Neural crest cell (in vitro differentiated cells): Measurements from ENCODE around the gene C19orf67. TPM values are rescaled to one million over a fixed set of nuclear protein-coding genes. Genes with fewer than 3 reads are reported as not detected.

ENCODE experiments used
- DNase-seq: peaks from one replicate; pipeline ENCODE4 v3.0.0; 2021; ENCODE audit warnings: low read depth, mixed read lengths, low spot score
- H3K27ac Mint-ChIP-seq: one replicate; pipeline ENCODE4 v1.8.0; 2021; ENCODE audit warnings: mild to moderate bottlenecking, mixed read lengths; ENCODE audit not compliant: unreplicated experiment
- H3K27me3 Mint-ChIP-seq: 2 replicates; pipeline ENCODE4 v1.8.0; 2021; ENCODE audit warnings: low read depth, mild to moderate bottlenecking, mixed read lengths
- H3K36me3 Mint-ChIP-seq: 2 replicates; pipeline ENCODE4 v1.8.0; 2021; ENCODE audit warnings: low read depth, mild to moderate bottlenecking, mixed read lengths
- H3K4me1 Mint-ChIP-seq: 2 replicates; pipeline ENCODE4 v1.8.0; 2021; ENCODE audit warnings: mixed read lengths
- H3K4me3 Mint-ChIP-seq: one replicate; pipeline ENCODE4 v1.8.0; 2021; ENCODE audit warnings: mild to moderate bottlenecking, mixed read lengths
- H3K9me3 Mint-ChIP-seq: 2 replicates; pipeline ENCODE4 v1.8.0; 2021; ENCODE audit warnings: mixed read lengths
- CTCF ChIP-seq: fragments of 200-600 bp; sonication (generic); conservative IDR thresholded peaks from 2 replicates; pipeline ENCODE4 v1.5.0; 2021; ENCODE audit warnings: antibody characterized with exemption, mild to moderate bottlenecking
- total RNA-seq: library from RNA; stranded (reverse); gene quantifications from 2 replicates; pipeline ENCODE4 v1.2.1, GENCODE V29; 2021

Gene C19orf67
- total RNA-seq, 1 donor from 2014 or later, result not detected

- peaks cover 4% of the 10 kb centered on the region for H3K27me3 Mint-ChIP-seq
- H3K4me3 Mint-ChIP-seq, result peak overlapping the region; percentile 94
- H3K36me3 Mint-ChIP-seq, result no peaks in the 10 kb centered on the region
- H3K4me1 Mint-ChIP-seq, result peaks cover 22% of the 10 kb centered on the region
- peak overlapping the region; percentile 98 for H3K27ac Mint-ChIP-seq
- no peak for DNase-seq
- no peaks in the 10 kb centered on the region for H3K9me3 Mint-ChIP-seq
- TF ChIP-seq CTCF, result no peak
Observed at GRCh38 chr19:14081797-14082674, 3.5 kb downstream of the C19orf67 start.

GRCh38 chr19:14080887-14081796 lies 4.4 kb downstream of the C19orf67 start:
- no peak for TF ChIP-seq CTCF

GRCh38 chr19:14078411-14078810 lies 7.2 kb downstream of the C19orf67 start:
- Mint-ChIP-seq H3K27ac (no peak overlapping the region), H3K4me3 (peak overlapping the region; percentile 44), H3K36me3 (no peaks in the 10 kb centered on the region), H3K27me3 (peaks cover 23% of the 10 kb centered on the region), H3K9me3 (no peaks in the 10 kb centered on the region), H3K4me1 (peaks cover 36% of the 10 kb centered on the region)
- no peak for TF ChIP-seq CTCF
- DNase-seq, result no peak

More at GRCh38 chr19:14080887-14081796, 4.4 kb downstream of the C19orf67 start:
- no peaks in the 10 kb centered on the region for H3K9me3 Mint-ChIP-seq
- peaks cover 4% of the 10 kb centered on the region for H3K27me3 Mint-ChIP-seq
- H3K4me1 Mint-ChIP-seq, result peaks cover 22% of the 10 kb centered on the region
- H3K27ac Mint-ChIP-seq, result peak overlapping the region; percentile 98
- no peaks in the 10 kb centered on the region for H3K36me3 Mint-ChIP-seq
- H3K4me3 Mint-ChIP-seq, result peak overlapping the region; percentile 94
- DNase-seq, result peak; percentile 100

- Mint-ChIP-seq H3K27me3 (peaks cover 25% of the 10 kb centered on the region), H3K27ac (no peak overlapping the region), H3K36me3 (no peaks in the 10 kb centered on the region), H3K9me3 (no peaks in the 10 kb centered on the region), H3K4me1 (peaks cover 14% of the 10 kb centered on the region), H3K4me3 (peak overlapping the region; percentile 88)
- no peak for TF ChIP-seq CTCF
- DNase-seq, result no peak
Observed at GRCh38 chr19:14073925-14074838, 11.4 kb downstream of the C19orf67 start.
